Measurements from ENCODE around the gene RPS27L.

DNA sequence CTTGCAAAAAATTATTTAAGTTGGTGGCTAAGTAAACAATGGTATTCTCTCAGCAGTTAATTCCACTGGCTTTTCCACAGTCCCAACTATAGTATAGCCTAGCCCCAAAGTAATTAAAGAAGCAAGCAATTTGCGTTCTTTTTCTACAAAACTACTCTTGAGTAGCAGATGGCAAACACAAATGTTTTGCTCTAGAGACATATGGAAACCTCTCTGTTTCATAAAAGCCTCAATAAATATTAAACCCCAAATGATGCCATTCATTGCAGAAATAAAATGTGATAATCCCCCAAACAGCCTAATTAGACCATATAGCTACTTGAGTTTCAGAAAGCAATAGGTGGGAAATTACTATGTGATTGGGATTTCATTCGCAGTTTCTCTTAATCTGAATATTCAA, 23.5 kb upstream of the RPS27L start:
- TF ChIP-seq POLR2A (IDR thresholded peaks at IDR 0.05) (no peak), CTCF (IDR thresholded peaks at IDR 0.05) (no peak)

Data from adrenal gland (tissue), 5 donors.